Liver (tissue), 9 donors: ENCODE measurements around the gene FARS2. TPM values are rescaled to one million over a fixed set of nuclear protein-coding genes. Genes with fewer than 3 reads are reported as not detected.

ENCODE experiments used
- DNase-seq: peaks from one replicate; pipeline ENCODE4 v3.0.0-alpha.2; 2017; ENCODE audit warnings: low spot score
- H3K27ac ChIP-seq, 2 donors: one replicate each; pipeline ENCODE4 v1.7.0; 2013; ENCODE audit warnings: inconsistent platforms in 2 of 2, low read length in 2 of 2, control low read depth in 1 of 2, low read depth in 1 of 2, mild to moderate bottlenecking in 1 of 2
- H3K27me3 ChIP-seq, 4 donors: one replicate each; pipeline versions ENCODE4 v1.6.1 to v1.7.0; 2013; ENCODE audit warnings: low read length in 3 of 4, inconsistent platforms in 1 of 4, mild to moderate bottlenecking in 1 of 4, moderate library complexity in 1 of 4; ENCODE audit not compliant: control insufficient read depth in 4 of 4, insufficient read depth in 4 of 4
- H3K36me3 ChIP-seq, 4 donors: one replicate each; pipeline versions ENCODE4 v1.6.1 to v1.7.0; 2013; ENCODE audit warnings: low read length in 3 of 4, mild to moderate bottlenecking in 3 of 4, low read depth in 1 of 4, moderate library complexity in 1 of 4; ENCODE audit not compliant: control insufficient read depth in 4 of 4, insufficient read depth in 3 of 4
- H3K4me1 ChIP-seq, 4 donors: one replicate each; pipeline versions ENCODE4 v1.6.1 to v1.7.0; 2013; ENCODE audit warnings: low read length in 3 of 4, mild to moderate bottlenecking in 3 of 4, moderate library complexity in 1 of 4; ENCODE audit not compliant: control insufficient read depth in 4 of 4, insufficient read depth in 4 of 4
- H3K4me3 ChIP-seq, 3 donors: one replicate each; pipeline versions ENCODE4 v1.6.1 to v1.7.0; 2013; ENCODE audit warnings: low read length in 3 of 3, control low read depth in 1 of 3, low read depth in 1 of 3, mild to moderate bottlenecking in 1 of 3
- H3K9ac ChIP-seq, 2 donors: one replicate each; pipeline ENCODE4 v1.7.0; 2013; ENCODE audit warnings: low read length in 2 of 2, mild to moderate bottlenecking in 2 of 2, moderate library complexity in 2 of 2, control low read depth in 1 of 2, low read depth in 1 of 2
- H3K9me3 ChIP-seq, 4 donors: one replicate each; pipeline versions ENCODE4 v1.6.1 to v1.7.0; 2013; ENCODE audit warnings: low read length in 3 of 4; ENCODE audit not compliant: control insufficient read depth in 4 of 4
- ATF3 ChIP-seq: IDR thresholded peaks from 2 replicates; pipeline ENCODE4 v1.6.1; 2016; ENCODE audit warnings: antibody characterized with exemption
- HNF4G ChIP-seq: IDR thresholded peaks from 2 replicates; pipeline ENCODE4 v1.6.1; 2016; ENCODE audit warnings: antibody characterized with exemption
- JUND ChIP-seq, 2 donors: IDR thresholded peaks; 2 replicates each; pipeline ENCODE4 v1.6.1; 2016; ENCODE audit warnings: antibody characterized with exemption in 2 of 2
- NR2F2 ChIP-seq: IDR thresholded peaks from 2 replicates; pipeline ENCODE4 v1.6.1; 2016; ENCODE audit warnings: antibody characterized with exemption
- REST ChIP-seq: IDR thresholded peaks from 2 replicates; pipeline ENCODE4 v1.6.1; 2016; ENCODE audit warnings: antibody characterized with exemption, mild to moderate bottlenecking
- RXRA ChIP-seq, 2 donors: IDR thresholded peaks; 2 replicates each; pipeline ENCODE4 v1.6.1; 2017 to 2018; ENCODE audit warnings: antibody characterized with exemption in 2 of 2, mild to moderate bottlenecking in 1 of 2
- SP1 ChIP-seq: IDR thresholded peaks from 2 replicates; pipeline ENCODE4 v1.6.1; 2018; ENCODE audit warnings: antibody characterized with exemption, mild to moderate bottlenecking
- WGBS: extraction: QIAGEN DNeasy Blood & Tissue Kit; methylation state at CpG from one replicate; pipeline ENCODE4 v1.1.7; 2013; 5-methylcytosine and 5-hydroxymethylcytosine counted together
- polyA plus RNA-seq, 2 donors: library from polyadenylated mRNA; stranded (reverse) in 1 of 2; unstranded in 1 of 2; fragments of 200-250 nt in 1 of 2; fragments of >200 nt in 1 of 2; fragmentation: Nextera tagmentation in 1 of 2; extraction: Ambion mirVana in 1 of 2; gene quantifications; one replicate each; pipeline versions ENCODE4 v1.2.1 to v1.2.3, GENCODE V29; 2013 to 2015
- total RNA-seq, 2 donors: library from RNA; depleted of rRNA; stranded (reverse); fragments of >200 nt; gene quantifications; one replicate each; pipeline ENCODE4 v1.2.3, GENCODE V29; 2014
- TF ChIP-seq, protein P1 (sequence below): IDR thresholded peaks from 2 replicates; pipeline ENCODE4 v1.6.1; 2016; ENCODE audit warnings: antibody characterized with exemption
- TF ChIP-seq, protein P2 (sequence below): fragments of 150-350 bp; IDR thresholded peaks from 2 replicates; pipeline ENCODE4 v1.5.1; 2017; ENCODE audit warnings: improper control_type of control experiment, low read depth, low read length; ENCODE audit not compliant: missing input control
- donor health status: healthy.
- donor health status: healthy.
- donor health status: healthy.
- donor health status: healthy.
- donor health status: healthy.

The FARS2 gene
- total and polyA plus RNA-seq, 4 donors, result 7.8 to 25.9 (median 11.2) TPM

DNA sequence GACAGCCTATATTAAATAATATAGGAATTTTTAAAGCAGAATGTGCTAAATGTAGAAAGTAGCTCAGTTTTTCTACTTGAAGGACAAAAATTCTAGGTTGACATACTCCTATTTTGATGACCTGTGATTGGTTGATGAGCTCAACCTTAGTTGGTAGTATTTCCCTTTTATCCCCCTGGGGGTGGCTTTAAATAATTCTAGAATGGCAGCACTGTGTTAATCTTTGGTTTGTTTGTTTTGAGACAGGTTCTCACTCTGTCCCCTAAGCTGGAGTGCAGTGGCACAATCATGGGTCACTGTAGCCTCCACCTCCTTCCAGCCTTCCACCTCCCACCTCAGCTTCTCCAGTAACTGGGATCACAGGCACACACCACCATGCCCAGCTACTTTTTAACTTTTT, 29.2 kb downstream of the FARS2 start:
- H3K9me3 ChIP-seq, result no peaks in the 10 kb centered on the region
- peaks cover 0 to 3% (median 0%) of the 10 kb centered on the region in 4 donors for H3K4me1 ChIP-seq
- H3K27ac ChIP-seq, result no peak overlapping the region
- TF ChIP-seq NR2F2 (no peak), REST (no peak), HNF4G (no peak), JUND (IDR thresholded peaks at IDR 0.05) (no peak)
- TF ChIP-seq, protein P1, sequence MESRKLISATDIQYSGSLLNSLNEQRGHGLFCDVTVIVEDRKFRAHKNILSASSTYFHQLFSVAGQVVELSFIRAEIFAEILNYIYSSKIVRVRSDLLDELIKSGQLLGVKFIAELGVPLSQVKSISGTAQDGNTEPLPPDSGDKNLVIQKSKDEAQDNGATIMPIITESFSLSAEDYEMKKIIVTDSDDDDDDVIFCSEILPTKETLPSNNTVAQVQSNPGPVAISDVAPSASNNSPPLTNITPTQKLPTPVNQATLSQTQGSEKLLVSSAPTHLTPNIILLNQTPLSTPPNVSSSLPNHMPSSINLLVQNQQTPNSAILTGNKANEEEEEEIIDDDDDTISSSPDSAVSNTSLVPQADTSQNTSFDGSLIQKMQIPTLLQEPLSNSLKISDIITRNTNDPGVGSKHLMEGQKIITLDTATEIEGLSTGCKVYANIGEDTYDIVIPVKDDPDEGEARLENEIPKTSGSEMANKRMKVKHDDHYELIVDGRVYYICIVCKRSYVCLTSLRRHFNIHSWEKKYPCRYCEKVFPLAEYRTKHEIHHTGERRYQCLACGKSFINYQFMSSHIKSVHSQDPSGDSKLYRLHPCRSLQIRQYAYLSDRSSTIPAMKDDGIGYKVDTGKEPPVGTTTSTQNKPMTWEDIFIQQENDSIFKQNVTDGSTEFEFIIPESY, result no peak
- H3K9ac ChIP-seq, result no peak overlapping the region
- DNase-seq, result no peak
- no peaks in the 10 kb centered on the region for H3K36me3 ChIP-seq
- no peak overlapping the region for H3K4me3 ChIP-seq
- H3K27me3 ChIP-seq, result no peaks in the 10 kb centered on the region

- TF ChIP-seq, protein P2, sequence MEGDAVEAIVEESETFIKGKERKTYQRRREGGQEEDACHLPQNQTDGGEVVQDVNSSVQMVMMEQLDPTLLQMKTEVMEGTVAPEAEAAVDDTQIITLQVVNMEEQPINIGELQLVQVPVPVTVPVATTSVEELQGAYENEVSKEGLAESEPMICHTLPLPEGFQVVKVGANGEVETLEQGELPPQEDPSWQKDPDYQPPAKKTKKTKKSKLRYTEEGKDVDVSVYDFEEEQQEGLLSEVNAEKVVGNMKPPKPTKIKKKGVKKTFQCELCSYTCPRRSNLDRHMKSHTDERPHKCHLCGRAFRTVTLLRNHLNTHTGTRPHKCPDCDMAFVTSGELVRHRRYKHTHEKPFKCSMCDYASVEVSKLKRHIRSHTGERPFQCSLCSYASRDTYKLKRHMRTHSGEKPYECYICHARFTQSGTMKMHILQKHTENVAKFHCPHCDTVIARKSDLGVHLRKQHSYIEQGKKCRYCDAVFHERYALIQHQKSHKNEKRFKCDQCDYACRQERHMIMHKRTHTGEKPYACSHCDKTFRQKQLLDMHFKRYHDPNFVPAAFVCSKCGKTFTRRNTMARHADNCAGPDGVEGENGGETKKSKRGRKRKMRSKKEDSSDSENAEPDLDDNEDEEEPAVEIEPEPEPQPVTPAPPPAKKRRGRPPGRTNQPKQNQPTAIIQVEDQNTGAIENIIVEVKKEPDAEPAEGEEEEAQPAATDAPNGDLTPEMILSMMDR, result no peak
- no peak for TF ChIP-seq RXRA (IDR thresholded peaks at IDR 0.05)
- no peak overlapping the region for H3K27ac ChIP-seq
- WGBS, result 83% methylated on average over 1 of the region's 1 CpG
Observed at GRCh38 chr6:5292154-5292553, 30.8 kb downstream of the FARS2 start.

GRCh38 chr6:5293692-5294091, 32.4 kb downstream of the FARS2 start:
- DNase-seq, result no peak
- WGBS, result 50% methylated on average over 2 of the region's 2 CpGs

More at GRCh38 chr6:5292154-5292553, 30.8 kb downstream of the FARS2 start:
- H3K27me3 ChIP-seq, result no peaks in the 10 kb centered on the region
- peaks cover 0 to 3% (median 0%) of the 10 kb centered on the region in 4 donors for H3K4me1 ChIP-seq
- no peaks in the 10 kb centered on the region for H3K9me3 ChIP-seq
- H3K9ac ChIP-seq, result no peak overlapping the region
- no peak for DNase-seq
- no peak overlapping the region for H3K4me3 ChIP-seq
- H3K36me3 ChIP-seq, result no peaks in the 10 kb centered on the region

More at GRCh38 chr6:5293692-5294091, 32.4 kb downstream of the FARS2 start:
- Histone ChIP-seq H3K4me1 (no peaks in the 10 kb centered on the region), H3K36me3 (no peaks in the 10 kb centered on the region), H3K27me3 (no peaks in the 10 kb centered on the region), H3K9me3 (no peaks in the 10 kb centered on the region), H3K9ac (no peak overlapping the region), H3K27ac (no peak overlapping the region), H3K4me3 (no peak overlapping the region)
- no peak for TF ChIP-seq ATF3
- TF ChIP-seq SP1, result no peak
- TF ChIP-seq JUND (IDR thresholded peaks at IDR 0.05), result no peak
- no peak for TF ChIP-seq REST
- TF ChIP-seq RXRA (IDR thresholded peaks at IDR 0.05), result no peak
